Caco-2 (cell line): Measurements from ENCODE around the gene ITPRIP. TPM values are rescaled to one million over a fixed set of nuclear protein-coding genes. Genes with fewer than 3 reads are reported as not detected.
A peak's percentile ranks its signal among the peaks of the same experiment; 100 is the strongest.

ENCODE experiments used
- BruUV-seq: library from RNA; stranded (reverse); fragments of 400-500 nt; replicated peaks from 2 replicates; lab custom pipeline; 2021; lab: Mats Ljungman, UMichigan
- CTCF ChIA-PET: fragments of 300-600 bp; sonication (Branson Sonifier 250); formaldehyde crosslinking; loops from one replicate; lab custom pipeline; 2022; ENCODE audit warnings: antibody characterized with exemption; lab: Charles Lee
- POLR2A ChIA-PET: fragments of 300-600 bp; sonication (Branson Sonifier 250); formaldehyde crosslinking; loops from one replicate; lab custom pipeline; 2022; ENCODE audit warnings: antibody characterized with exemption; lab: Charles Lee
- DNase-seq, 2 experiments: peaks; one replicate each; pipeline versions ENCODE4 v3.0.0 to v3.0.0-alpha.2; 2020 to 2022
- H3K27me3 ChIP-seq: replicated peaks from 2 replicates; pipeline ENCODE4 v1.6.0; 2011; ENCODE audit warnings: low read length; ENCODE audit not compliant: control insufficient read depth, insufficient read depth
- H3K36me3 ChIP-seq: 2 replicates; pipeline ENCODE4 v1.5.1; 2011; ENCODE audit warnings: low read length; ENCODE audit not compliant: control insufficient read depth, insufficient read depth
- H3K4me1 ChIP-seq: fragments of 250-450 bp; sonication (Bioruptor Pico); 2 replicates; pipeline ENCODE4 v1.5.1; 2020; ENCODE audit warnings: mild to moderate bottlenecking
- H3K4me3 ChIP-seq: 2 replicates; pipeline ENCODE4 v1.5.1; 2011; ENCODE audit warnings: low read depth, mild to moderate bottlenecking, control low read depth, low read length
- H3K9me3 ChIP-seq: fragments of 250-450 bp; sonication (Bioruptor Pico); 2 replicates; pipeline ENCODE4 v1.5.1; 2020; ENCODE audit warnings: mild to moderate bottlenecking, moderate library complexity
- H3K27ac Mint-ChIP-seq: one replicate; pipeline ENCODE4 v1.8.0; 2022; ENCODE audit warnings: mixed read lengths; ENCODE audit not compliant: unreplicated experiment
- H3K27me3 Mint-ChIP-seq: one replicate; pipeline ENCODE4 v1.8.0; 2022; ENCODE audit warnings: mixed read lengths; ENCODE audit not compliant: insufficient read depth, unreplicated experiment
- H3K36me3 Mint-ChIP-seq: one replicate; pipeline ENCODE4 v1.8.0; 2022; ENCODE audit warnings: mild to moderate bottlenecking, mixed read lengths; ENCODE audit not compliant: insufficient read depth, unreplicated experiment
- H3K4me1 Mint-ChIP-seq: one replicate; pipeline ENCODE4 v1.8.0; 2022; ENCODE audit warnings: low read depth, mixed read lengths; ENCODE audit not compliant: unreplicated experiment
- H3K4me3 Mint-ChIP-seq: one replicate; pipeline ENCODE4 v1.8.0; 2022; ENCODE audit warnings: mild to moderate bottlenecking, moderate library complexity, mixed read lengths; ENCODE audit not compliant: unreplicated experiment
- H3K9me3 Mint-ChIP-seq: one replicate; pipeline ENCODE4 v1.8.0; 2022; ENCODE audit warnings: mixed read lengths; ENCODE audit not compliant: unreplicated experiment
- CTCF ChIP-seq, 2 experiments: fragments of 200-600 bp in 1 of 2; IDR thresholded peaks; 1 replicate in 1 of 2; 2 replicates in 1 of 2; pipeline versions ENCODE4 v1.5.1 to v1.8.0; 2011 to 2022; ENCODE audit warnings: antibody characterized with exemption in 1 of 2, control low read depth in 1 of 2, inconsistent platforms in 1 of 2, low read depth in 1 of 2, low read length in 1 of 2, mild to moderate bottlenecking in 1 of 2, moderate library complexity in 1 of 2; ENCODE audit not compliant: insufficient read depth in 1 of 2, severe bottlenecking in 1 of 2, unreplicated experiment in 1 of 2
- intact Hi-C: fragments of 100-400 bp; cut with micrococcal nuclease; formaldehyde crosslinking; loops from one replicate; pipeline ENCODE4 v1.10.0; 2022; ENCODE audit not compliant: unreplicated experiment
- total RNA-seq: library from RNA; stranded (reverse); gene quantifications from 2 replicates; pipeline ENCODE4 v1.2.3, GENCODE V29; 2022

Gene ITPRIP
- total RNA-seq, 1 experiment from 2014 or later = 3.1 TPM

- Histone ChIP-seq H3K4me3 (no peak overlapping the region), H3K9me3 (no peaks in the 10 kb centered on the region), H3K27me3 (no peaks in the 10 kb centered on the region), H3K4me1 (peaks cover 13% of the 10 kb centered on the region), H3K36me3 (no peaks in the 10 kb centered on the region)
- Mint-ChIP-seq H3K36me3 (no peaks in the 10 kb centered on the region), H3K27ac (no peak overlapping the region), H3K27me3 (peaks cover 3% of the 10 kb centered on the region), H3K4me3 (peak overlapping the region; percentile 48), H3K9me3 (no peaks in the 10 kb centered on the region), H3K4me1 (peaks cover 7% of the 10 kb centered on the region)
- ChIA-PET CTCF (interaction anchor here (0.6 to 1.6 kb wide), 7 partner anchors 9 to 393 kb away, joined by 3 to 7 read pairs (median 4); partner anchors contain the start of genes CFAP58 and ITPRIP), POLR2A (no interaction called here)
- DNase-seq = peak; percentile 86 to 91
- no TSS peak for BruUV-seq
- intact Hi-C loops = loop anchor here (1.0 to 2.0 kb wide), 3 partner anchors 47 to 91 kb away; partner anchors contain the start of gene ITPRIP
- TF ChIP-seq CTCF (IDR thresholded peaks at IDR 0.05; ENCODE audit: insufficient read depth in 1 of 2, low read depth in 1 of 2, low read length in 1 of 2, severe bottlenecking in 1 of 2, unreplicated experiment in 1 of 2) = peak; percentile 98 to 100
These were observed 46.8 kb downstream of the ITPRIP start for GRCh38 chr10:104291439-104291951.

GRCh38 chr10:104288355-104288754, 49.9 kb downstream of the ITPRIP start:
- Mint-ChIP-seq H3K9me3 (no peaks in the 10 kb centered on the region), H3K4me1 (peaks cover 7% of the 10 kb centered on the region), H3K36me3 (no peaks in the 10 kb centered on the region), H3K4me3 (no peak overlapping the region), H3K27me3 (peaks cover 3% of the 10 kb centered on the region), H3K27ac (no peak overlapping the region)
- no TSS peak for BruUV-seq
- intact Hi-C loops = loop anchor here (2.0 kb wide), 1 partner anchor 34 kb away; the partner anchor contains the start of gene GSTO1
- no peaks in the 10 kb centered on the region for H3K27me3 ChIP-seq
- peak in 1 of 2 experiments; percentile 24 for DNase-seq
- peaks cover 13% of the 10 kb centered on the region for H3K4me1 ChIP-seq
- ChIA-PET POLR2A (no interaction called here), CTCF (no interaction called here)
- no peak for TF ChIP-seq CTCF (IDR thresholded peaks at IDR 0.05; ENCODE audit: insufficient read depth in 1 of 2, low read depth in 1 of 2, low read length in 1 of 2, severe bottlenecking in 1 of 2, unreplicated experiment in 1 of 2)
- no peak overlapping the region for H3K4me3 ChIP-seq
- H3K36me3 ChIP-seq = no peaks in the 10 kb centered on the region
- no peaks in the 10 kb centered on the region for H3K9me3 ChIP-seq

GRCh38 chr10:104286939-104287338, 51.3 kb downstream of the ITPRIP start:
- Mint-ChIP-seq H3K27me3 (no peaks in the 10 kb centered on the region), H3K4me3 (no peak overlapping the region), H3K4me1 (peaks cover 7% of the 10 kb centered on the region), H3K36me3 (no peaks in the 10 kb centered on the region), H3K9me3 (no peaks in the 10 kb centered on the region), H3K27ac (no peak overlapping the region)
- Histone ChIP-seq H3K4me3 (no peak overlapping the region), H3K36me3 (no peaks in the 10 kb centered on the region), H3K9me3 (no peaks in the 10 kb centered on the region), H3K27me3 (no peaks in the 10 kb centered on the region), H3K4me1 (peaks cover 13% of the 10 kb centered on the region)
- no TSS peak for BruUV-seq
- ChIA-PET CTCF (no interaction called here), POLR2A (no interaction called here)
- intact Hi-C loops = no loop called here
- DNase-seq = no peak
- no peak for TF ChIP-seq CTCF (IDR thresholded peaks at IDR 0.05; ENCODE audit: insufficient read depth in 1 of 2, low read depth in 1 of 2, low read length in 1 of 2, severe bottlenecking in 1 of 2, unreplicated experiment in 1 of 2)
